H9 (cell line): ENCODE measurements around the gene FXYD1. TPM values are rescaled to one million over a fixed set of nuclear protein-coding genes. Genes with fewer than 3 reads are reported as not detected.

Experiments
- DNase-seq: peaks from one replicate; pipeline ENCODE4 v3.0.0-alpha.2; 2017
- H2AFZ ChIP-seq: one replicate; pipeline ENCODE4 v1.6.1; 2013; ENCODE audit warnings: mild to moderate bottlenecking, low read length, control low read depth, moderate library complexity
- H2AK5ac ChIP-seq: 2 replicates; pipeline ENCODE4 v1.6.1; 2013; ENCODE audit warnings: low read length, control low read depth, mixed read lengths; ENCODE audit not compliant: insufficient read length
- H2BK120ac ChIP-seq: one replicate; pipeline ENCODE4 v1.6.1; 2013; ENCODE audit warnings: low read depth, mild to moderate bottlenecking, low read length, control low read depth, inconsistent platforms; ENCODE audit not compliant: poor library complexity, severe bottlenecking
- H2BK12ac ChIP-seq: 2 replicates; pipeline ENCODE4 v1.6.1; 2013; ENCODE audit warnings: low read length, control low read depth, mixed read lengths, low read depth; ENCODE audit not compliant: insufficient read length
- H2BK15ac ChIP-seq: 2 replicates; pipeline ENCODE4 v1.6.1; 2013; ENCODE audit warnings: low read depth, low read length, control low read depth
- H2BK20ac ChIP-seq: one replicate; pipeline ENCODE4 v1.6.1; 2013; ENCODE audit warnings: low read depth, mild to moderate bottlenecking, low read length, control low read depth, inconsistent platforms; ENCODE audit not compliant: poor library complexity, severe bottlenecking
- H2BK5ac ChIP-seq: 2 replicates; pipeline ENCODE4 v1.6.1; 2013; ENCODE audit warnings: low read length, control low read depth, mixed read lengths; ENCODE audit not compliant: insufficient read length
- H3K14ac ChIP-seq: 2 replicates; pipeline ENCODE4 v1.6.1; 2013; ENCODE audit warnings: low read length, control low read depth; ENCODE audit not compliant: insufficient read depth
- H3K18ac ChIP-seq: 2 replicates; pipeline ENCODE4 v1.6.1; 2013; ENCODE audit warnings: low read depth, mild to moderate bottlenecking, mixed read lengths, low read length, control low read depth; ENCODE audit not compliant: insufficient read length
- H3K23ac ChIP-seq: 2 replicates; pipeline ENCODE4 v1.6.1; 2013; ENCODE audit warnings: low read length, control low read depth, mixed read lengths, low read depth; ENCODE audit not compliant: insufficient read length
- H3K23me2 ChIP-seq: 2 replicates; pipeline ENCODE4 v1.6.1; 2013; ENCODE audit warnings: low read depth, mild to moderate bottlenecking, mixed read lengths, low read length, control low read depth; ENCODE audit not compliant: insufficient read length, poor library complexity, severe bottlenecking
- H3K27ac ChIP-seq: 2 replicates; pipeline ENCODE4 v1.5.1; 2013; ENCODE audit warnings: low read length, control low read depth, mixed read lengths, low read depth; ENCODE audit not compliant: insufficient read length
- H3K27me3 ChIP-seq: 2 replicates; pipeline ENCODE4 v1.6.1; 2013; ENCODE audit warnings: low read length, control low read depth, inconsistent platforms; ENCODE audit not compliant: insufficient read depth
- H3K4ac ChIP-seq: 2 replicates; pipeline ENCODE4 v1.6.1; 2013; ENCODE audit warnings: low read depth, mild to moderate bottlenecking, control low read depth, inconsistent platforms, low read length, moderate library complexity
- H3K4me1 ChIP-seq: 2 replicates; pipeline ENCODE4 v1.6.1; 2013; ENCODE audit warnings: low read length, control low read depth, inconsistent platforms; ENCODE audit not compliant: insufficient read depth
- H3K4me2 ChIP-seq: 2 replicates; pipeline ENCODE4 v1.6.1; 2013; ENCODE audit warnings: low read length, control low read depth, mixed read lengths; ENCODE audit not compliant: insufficient read length, insufficient read depth
- H3K56ac ChIP-seq: 2 replicates; pipeline ENCODE4 v1.6.1; 2013; ENCODE audit warnings: low read depth, mild to moderate bottlenecking, mixed read lengths, low read length, control low read depth; ENCODE audit not compliant: insufficient read length
- H3K79me1 ChIP-seq: 2 replicates; pipeline ENCODE4 v1.6.1; 2013; ENCODE audit warnings: low read depth, mild to moderate bottlenecking, moderate library complexity, low read length, control low read depth, inconsistent platforms; ENCODE audit not compliant: insufficient read depth, poor library complexity, severe bottlenecking
- H3K79me2 ChIP-seq: 2 replicates; pipeline ENCODE4 v1.6.1; 2013; ENCODE audit warnings: low read length, control low read depth, inconsistent platforms; ENCODE audit not compliant: insufficient read depth
- H3K9ac ChIP-seq: 2 replicates; pipeline ENCODE4 v1.6.1; 2013; ENCODE audit warnings: low read length, control low read depth, mixed read lengths; ENCODE audit not compliant: insufficient read length; ENCODE audit errors: extremely low read depth
- H3K9me3 ChIP-seq: one replicate; pipeline ENCODE4 v1.6.1; 2013; ENCODE audit warnings: low read depth, low read length, inconsistent platforms; ENCODE audit not compliant: control insufficient read depth
- H3T11ph ChIP-seq: one replicate; pipeline ENCODE4 v1.6.1; 2013; ENCODE audit warnings: mild to moderate bottlenecking, low read length, control low read depth, inconsistent platforms
- H4K20me1 ChIP-seq: one replicate; pipeline ENCODE4 v1.6.1; 2013; ENCODE audit not compliant: control insufficient read depth, insufficient read length, insufficient read depth
- H4K5ac ChIP-seq: 2 replicates; pipeline ENCODE4 v1.6.1; 2013; ENCODE audit warnings: low read depth, mild to moderate bottlenecking, mixed read lengths, low read length, control low read depth; ENCODE audit not compliant: insufficient read length
- H4K8ac ChIP-seq: replicated peaks from 2 replicates; pipeline ENCODE4 v1.6.1; 2013; ENCODE audit warnings: low read length, control low read depth, mixed read lengths, low read depth; ENCODE audit not compliant: insufficient read length
- H4K91ac ChIP-seq: 2 replicates; pipeline ENCODE4 v1.6.1; 2013; ENCODE audit warnings: low read depth, mild to moderate bottlenecking, moderate library complexity, mixed read lengths, low read length, control low read depth; ENCODE audit not compliant: insufficient read length
- H3K27ac Mint-ChIP-seq, 3 experiments: 2 replicates in 2 of 3; 3 replicates in 1 of 3; pipeline ENCODE4 v1.8.0; 2020 to 2021; ENCODE audit warnings: mixed read lengths in 3 of 3, mild to moderate bottlenecking in 1 of 3, moderate library complexity in 1 of 3
- H3K27me3 Mint-ChIP-seq: 2 replicates; pipeline ENCODE4 v1.8.0; 2021; ENCODE audit warnings: low read depth, mild to moderate bottlenecking, moderate library complexity, mixed read lengths
- H3K36me3 Mint-ChIP-seq, 3 experiments: 2 replicates in 2 of 3; 3 replicates in 1 of 3; pipeline ENCODE4 v1.8.0; 2020 to 2021; ENCODE audit warnings: low read depth in 3 of 3, mixed read lengths in 3 of 3; ENCODE audit not compliant: insufficient read depth in 1 of 3
- H3K4me1 Mint-ChIP-seq, 2 experiments: 2 replicates each; pipeline ENCODE4 v1.8.0; 2020; ENCODE audit warnings: mixed read lengths in 2 of 2
- H3K4me3 Mint-ChIP-seq, 2 experiments: 2 replicates in 1 of 2; 3 replicates in 1 of 2; pipeline ENCODE4 v1.8.0; 2020 to 2021; ENCODE audit warnings: mild to moderate bottlenecking in 2 of 2, mixed read lengths in 2 of 2, moderate library complexity in 1 of 2
- H3K9me3 Mint-ChIP-seq, 2 experiments: 2 replicates in 1 of 2; 3 replicates in 1 of 2; pipeline ENCODE4 v1.8.0; 2020; ENCODE audit warnings: mild to moderate bottlenecking in 2 of 2, mixed read lengths in 2 of 2, moderate library complexity in 1 of 2
- WGBS: extraction: QIAGEN DNeasy Blood & Tissue Kit; methylation state at CpG from one replicate; pipeline ENCODE4 v1.1.7; 2013; ENCODE audit warnings: missing lambda C conversion rate, low lambda C conversion rate, mixed read lengths; ENCODE audit not compliant: insufficient read length; ENCODE audit errors: extremely low coverage; 5-methylcytosine and 5-hydroxymethylcytosine counted together
- total RNA-seq: library from RNA; stranded (reverse); gene quantifications from 2 replicates; pipeline ENCODE4 v1.2.1, GENCODE V29; 2021
- TF ChIP-seq, protein P1 (sequence below): fragments of 200-600 bp; sonication (generic); conservative IDR thresholded peaks from 3 replicates; pipeline ENCODE4 v1.8.0; 2021; ENCODE audit warnings: antibody characterized with exemption, mild to moderate bottlenecking

The FXYD1 gene
- total RNA-seq, 1 experiment from 2014 or later, result 7.7 TPM

- H3K9me3 ChIP-seq, result no peaks in the 10 kb centered on the region
- H3T11ph ChIP-seq, result no peak overlapping the region
- H4K8ac ChIP-seq, result no peak overlapping the region
- peaks cover 19% of the 10 kb centered on the region for H3K23me2 ChIP-seq
- no peak overlapping the region for H4K91ac ChIP-seq
- TF ChIP-seq, protein P1, sequence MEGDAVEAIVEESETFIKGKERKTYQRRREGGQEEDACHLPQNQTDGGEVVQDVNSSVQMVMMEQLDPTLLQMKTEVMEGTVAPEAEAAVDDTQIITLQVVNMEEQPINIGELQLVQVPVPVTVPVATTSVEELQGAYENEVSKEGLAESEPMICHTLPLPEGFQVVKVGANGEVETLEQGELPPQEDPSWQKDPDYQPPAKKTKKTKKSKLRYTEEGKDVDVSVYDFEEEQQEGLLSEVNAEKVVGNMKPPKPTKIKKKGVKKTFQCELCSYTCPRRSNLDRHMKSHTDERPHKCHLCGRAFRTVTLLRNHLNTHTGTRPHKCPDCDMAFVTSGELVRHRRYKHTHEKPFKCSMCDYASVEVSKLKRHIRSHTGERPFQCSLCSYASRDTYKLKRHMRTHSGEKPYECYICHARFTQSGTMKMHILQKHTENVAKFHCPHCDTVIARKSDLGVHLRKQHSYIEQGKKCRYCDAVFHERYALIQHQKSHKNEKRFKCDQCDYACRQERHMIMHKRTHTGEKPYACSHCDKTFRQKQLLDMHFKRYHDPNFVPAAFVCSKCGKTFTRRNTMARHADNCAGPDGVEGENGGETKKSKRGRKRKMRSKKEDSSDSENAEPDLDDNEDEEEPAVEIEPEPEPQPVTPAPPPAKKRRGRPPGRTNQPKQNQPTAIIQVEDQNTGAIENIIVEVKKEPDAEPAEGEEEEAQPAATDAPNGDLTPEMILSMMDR, result no peak
- Mint-ChIP-seq H3K27me3 (peaks cover 2% of the 10 kb centered on the region; the same call in 1 of the 2 replicates), H3K4me1 (peaks cover 43 to 52% of the 10 kb centered on the region in 2 experiments), H3K27ac (peak overlapping the region in 1 of 3 experiments; percentile 93; a peak in 1 of 7 replicates), H3K36me3 (peaks cover 23 to 33% (median 28%) of the 10 kb centered on the region in 3 experiments; a peak in 6 of 7 replicates), H3K4me3 (peak overlapping the region; percentile 93 to 97), H3K9me3 (no peaks in the 10 kb centered on the region; a peak in 3 of 5 replicates)
- H4K20me1 ChIP-seq, result no peaks in the 10 kb centered on the region
- H3K9ac ChIP-seq, result peak overlapping the region; percentile 46
- H2BK20ac ChIP-seq, result no peak overlapping the region
- no peak overlapping the region for H2BK5ac ChIP-seq
- no peak overlapping the region for H2AK5ac ChIP-seq
- H2BK12ac ChIP-seq, result no peak overlapping the region
- H3K4me2 ChIP-seq, result peak overlapping the region; percentile 68
- no peaks in the 10 kb centered on the region for H3K27me3 ChIP-seq
- no peak overlapping the region for H3K23ac ChIP-seq
- H2BK15ac ChIP-seq, result no peak overlapping the region
- H2AFZ ChIP-seq, result no peak overlapping the region
- H3K4me1 ChIP-seq, result peaks cover 8% of the 10 kb centered on the region; the same call in 1 of the 2 replicates
- no peak overlapping the region for H2BK120ac ChIP-seq
- no peak overlapping the region for H3K14ac ChIP-seq
- H3K79me2 ChIP-seq, result no peaks in the 10 kb centered on the region; the same call in 1 of the 2 replicates
- no CpG with 5 or more reads among the region's 17 CpGs for WGBS
- H3K4ac ChIP-seq, result no peak overlapping the region
- DNase-seq, result no peak
- no peaks in the 10 kb centered on the region for H3K79me1 ChIP-seq
- no peak overlapping the region for H4K5ac ChIP-seq
- no peak overlapping the region for H3K27ac ChIP-seq
- no peak overlapping the region for H3K18ac ChIP-seq
- H3K56ac ChIP-seq, result no peak overlapping the region
These were observed 16.8 kb downstream of the FXYD1 start for GRCh38 chr19:35155441-35155840.
